ENCODE data around the gene KAT6B.
"Not testable (repeated sequence)": the region's sequence is repeated elsewhere in the genome, so short reads cannot be mapped to it uniquely, and the experiment has no call there.

Gene KAT6B

DNA sequence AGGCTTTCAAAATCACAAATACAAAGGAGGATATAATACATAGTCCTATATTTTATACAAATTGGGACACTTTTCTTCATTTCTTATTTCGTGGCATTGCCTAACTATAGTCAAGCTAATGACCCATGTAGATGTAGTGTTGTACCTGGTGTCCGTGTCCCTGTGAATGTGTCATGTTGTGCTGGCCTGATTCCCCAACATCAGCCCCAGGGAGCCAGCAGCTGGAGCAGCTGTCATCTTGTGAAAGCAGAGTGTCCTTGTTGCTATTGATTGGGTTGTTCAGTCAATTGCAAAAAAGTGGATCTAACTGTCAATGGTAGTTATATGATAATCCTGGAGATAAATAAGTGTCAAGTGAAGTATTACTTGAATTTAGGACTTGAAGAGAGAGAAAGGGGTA, 86.3 kb downstream of the KAT6B start:
- TF ChIP-seq, protein P1, sequence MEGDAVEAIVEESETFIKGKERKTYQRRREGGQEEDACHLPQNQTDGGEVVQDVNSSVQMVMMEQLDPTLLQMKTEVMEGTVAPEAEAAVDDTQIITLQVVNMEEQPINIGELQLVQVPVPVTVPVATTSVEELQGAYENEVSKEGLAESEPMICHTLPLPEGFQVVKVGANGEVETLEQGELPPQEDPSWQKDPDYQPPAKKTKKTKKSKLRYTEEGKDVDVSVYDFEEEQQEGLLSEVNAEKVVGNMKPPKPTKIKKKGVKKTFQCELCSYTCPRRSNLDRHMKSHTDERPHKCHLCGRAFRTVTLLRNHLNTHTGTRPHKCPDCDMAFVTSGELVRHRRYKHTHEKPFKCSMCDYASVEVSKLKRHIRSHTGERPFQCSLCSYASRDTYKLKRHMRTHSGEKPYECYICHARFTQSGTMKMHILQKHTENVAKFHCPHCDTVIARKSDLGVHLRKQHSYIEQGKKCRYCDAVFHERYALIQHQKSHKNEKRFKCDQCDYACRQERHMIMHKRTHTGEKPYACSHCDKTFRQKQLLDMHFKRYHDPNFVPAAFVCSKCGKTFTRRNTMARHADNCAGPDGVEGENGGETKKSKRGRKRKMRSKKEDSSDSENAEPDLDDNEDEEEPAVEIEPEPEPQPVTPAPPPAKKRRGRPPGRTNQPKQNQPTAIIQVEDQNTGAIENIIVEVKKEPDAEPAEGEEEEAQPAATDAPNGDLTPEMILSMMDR (IDR thresholded peaks at IDR 0.05; ENCODE audit: extremely low read depth, missing control alignments) = no peak

DNA sequence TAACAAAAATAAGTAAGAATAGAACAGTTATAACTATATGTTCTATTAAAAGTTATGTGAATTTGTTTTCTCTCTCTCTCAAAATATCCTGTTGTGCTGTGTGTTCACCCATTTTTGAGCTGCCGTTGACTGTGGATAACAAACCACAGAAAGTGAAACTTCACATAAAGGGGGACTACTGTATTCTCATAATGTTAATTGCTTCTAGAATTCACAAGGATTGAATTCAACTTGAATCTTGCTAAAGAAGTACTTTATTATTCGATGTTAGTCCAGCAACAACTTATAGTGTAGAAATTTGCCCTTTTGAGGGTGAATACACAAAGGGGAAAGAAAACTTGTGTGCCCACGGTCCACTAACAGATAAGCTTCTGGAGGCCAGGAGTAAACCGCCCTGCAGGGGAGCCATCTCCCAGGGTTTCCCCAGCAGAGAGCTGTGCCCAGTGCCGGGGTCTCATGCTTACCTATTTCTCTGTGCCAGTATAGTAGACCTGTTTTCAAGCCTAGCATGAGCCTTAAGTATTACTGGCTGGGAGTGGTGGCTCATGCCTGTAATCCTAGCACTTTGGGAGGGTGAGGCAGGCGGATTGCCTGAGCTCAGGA, 87.1 kb downstream of the KAT6B start:
- TF ChIP-seq, protein P1 (IDR thresholded peaks at IDR 0.05; ENCODE audit: extremely low read depth, missing control alignments) = no peak
- no peak for DNase-seq (ENCODE audit: low spot score)

More for the DNA sequence above, 86.3 kb downstream of the KAT6B start:
- DNase-seq (ENCODE audit: low spot score) = no peak

DNA sequence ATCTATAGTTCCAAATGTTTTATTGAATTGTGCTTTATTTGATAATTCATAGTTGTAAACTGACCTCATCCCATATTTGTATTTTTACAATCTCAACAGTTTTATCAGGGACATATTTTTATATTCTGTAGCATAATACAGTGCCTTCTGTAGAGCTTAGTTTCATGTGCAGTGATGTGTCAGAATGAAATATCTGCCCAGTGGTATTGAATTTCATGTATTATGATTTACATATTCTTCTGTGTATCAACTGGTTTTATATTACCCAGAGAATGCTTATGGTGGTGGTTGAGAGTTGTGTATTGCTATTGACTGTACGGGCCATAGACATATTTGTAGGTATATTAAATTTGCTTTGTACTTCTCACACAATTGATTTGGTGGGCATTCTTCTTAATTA, 89.9 kb downstream of the KAT6B start:
- DNase-seq (ENCODE audit: low spot score) = no peak
- TF ChIP-seq, protein P1 (IDR thresholded peaks at IDR 0.05; ENCODE audit: extremely low read depth, missing control alignments) = no peak

DNA sequence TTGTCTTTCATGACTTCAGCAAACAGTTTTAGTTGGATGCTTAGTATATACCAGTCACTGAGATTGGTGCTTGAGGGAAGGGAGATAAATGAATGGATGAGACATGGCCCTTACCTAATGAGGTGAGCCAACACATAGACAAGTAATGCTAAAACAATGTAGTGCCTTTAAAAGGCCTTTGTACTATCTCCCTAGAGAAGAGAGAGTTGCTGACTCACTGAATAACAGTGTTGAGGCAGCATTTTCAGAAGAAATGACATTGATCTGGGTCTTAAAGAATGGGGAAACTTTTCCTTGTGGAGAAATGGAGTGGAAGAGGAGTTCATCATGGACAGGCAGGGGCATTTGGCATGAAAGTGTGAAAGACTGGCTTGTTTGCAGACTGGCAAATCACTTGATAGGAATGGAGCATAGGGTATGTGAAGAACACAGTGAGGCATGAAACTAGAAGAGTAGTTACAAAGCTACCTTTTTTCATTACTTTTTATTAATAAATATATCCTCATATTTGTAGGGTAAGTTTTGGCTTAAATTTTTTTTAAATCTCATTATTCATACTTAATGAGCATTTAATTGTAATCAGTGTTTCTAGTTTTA, 91.2 kb downstream of the KAT6B start:
- TF ChIP-seq, protein P1 (IDR thresholded peaks at IDR 0.05; ENCODE audit: extremely low read depth, missing control alignments) = no peak
- no peak for DNase-seq (ENCODE audit: low spot score)

DNA sequence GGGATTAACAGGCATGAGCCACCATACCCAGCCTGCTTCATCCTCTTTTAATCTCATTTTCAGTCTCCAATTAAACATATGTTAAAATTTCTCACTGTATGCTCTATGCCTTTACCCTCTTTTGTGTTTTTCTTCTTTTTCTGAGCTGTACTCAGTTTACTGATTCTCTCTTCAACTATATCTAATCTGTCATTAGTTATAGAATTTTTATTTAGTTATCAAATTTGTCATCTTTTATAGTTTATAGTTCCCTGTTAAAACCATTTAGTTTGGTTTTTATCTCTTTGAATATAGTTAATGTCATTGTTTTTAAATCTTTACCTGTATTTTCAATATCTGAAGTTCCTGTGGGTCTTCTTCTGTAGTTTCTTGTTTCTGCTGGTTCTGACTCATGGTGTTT, 93.3 kb downstream of the KAT6B start:
- TF ChIP-seq, protein P1 (IDR thresholded peaks at IDR 0.05; ENCODE audit: extremely low read depth, missing control alignments) = no peak

DNA sequence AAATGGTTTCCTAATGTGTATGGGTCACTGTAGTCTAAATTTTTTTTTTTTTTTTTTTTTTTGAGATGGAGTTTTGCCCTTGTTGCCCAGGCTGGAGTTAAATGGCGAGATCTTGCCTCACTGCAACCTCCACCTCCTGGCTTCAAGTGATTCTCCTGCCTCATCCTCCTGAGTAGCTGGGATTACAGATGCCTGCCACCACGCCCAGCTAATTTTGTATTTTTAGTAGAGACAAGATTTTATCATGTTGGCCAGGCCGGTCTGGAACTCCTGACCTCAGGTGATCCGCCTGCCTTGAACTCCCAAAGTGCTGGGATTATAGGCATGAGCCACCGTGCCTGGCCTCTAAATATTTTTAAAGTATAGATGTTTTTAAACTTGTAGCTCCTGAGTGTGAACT, 94.7 kb downstream of the KAT6B start:
- not testable (repeated sequence) for DNase-seq (ENCODE audit: low spot score)

More for the DNA sequence above, 93.3 kb downstream of the KAT6B start:
- DNase-seq (ENCODE audit: low spot score) = no peak

DNA sequence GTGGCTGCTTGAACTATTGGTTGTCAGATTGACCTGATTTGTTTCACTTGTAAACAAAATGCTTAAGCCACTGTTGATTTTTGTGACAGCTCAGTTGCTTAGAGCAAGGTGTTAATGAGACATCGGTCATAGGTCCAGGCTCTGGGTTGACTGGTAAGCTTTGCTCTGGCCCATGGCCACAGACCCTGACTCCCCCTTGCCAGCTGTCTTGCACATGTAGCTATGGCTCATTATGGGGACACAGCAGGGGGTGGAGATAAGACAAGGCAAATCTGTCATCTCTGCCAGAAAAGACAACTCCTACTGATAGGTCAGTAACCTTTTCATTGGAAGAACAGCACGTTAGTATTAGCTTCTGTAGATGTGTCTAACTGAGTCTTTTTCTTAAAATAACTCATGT, 95.3 kb downstream of the KAT6B start:
- no peak for DNase-seq (ENCODE audit: low spot score)
- TF ChIP-seq, protein P1 (IDR thresholded peaks at IDR 0.05; ENCODE audit: extremely low read depth, missing control alignments) = no peak

DNA sequence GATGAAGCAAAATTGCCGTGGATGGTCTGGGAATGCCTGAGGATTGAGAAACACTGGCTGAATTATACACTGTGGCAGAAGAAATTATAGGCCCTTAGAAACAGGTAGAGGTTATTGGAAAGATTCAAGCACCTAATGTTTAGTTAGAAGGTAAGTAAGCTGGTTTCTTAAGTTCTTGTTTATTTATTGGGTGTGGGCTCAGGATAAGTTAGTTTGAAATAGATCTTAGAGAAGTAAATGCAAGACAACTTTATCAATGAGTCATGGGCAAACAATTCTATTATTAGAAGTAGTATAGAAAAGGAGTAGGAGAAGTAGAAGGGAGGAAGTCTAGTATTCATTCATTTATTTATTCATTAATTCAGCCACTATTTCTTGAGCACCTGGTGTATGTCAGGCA, 96.5 kb downstream of the KAT6B start:
- TF ChIP-seq, protein P1 (IDR thresholded peaks at IDR 0.05; ENCODE audit: extremely low read depth, missing control alignments) = no peak
- DNase-seq (ENCODE audit: low spot score) = no peak

All from GM20000 (cell line).